IMR-90 (cell line): ENCODE data around the gene GCNT2. TPM values are rescaled to one million over a fixed set of nuclear protein-coding genes. Genes with fewer than 3 reads are reported as not detected.

Experiments
- ATAC-seq: fragments of 200-7000 bp; cut with Tn5 transposase; 2 replicates; pipeline ENCODE4 v1.9.1; 2020; ENCODE audit warnings: low read depth, mild to moderate bottlenecking, moderate library complexity
- Bru-seq: library from RNA; stranded (reverse); fragments of 400-500 nt; gene quantifications from one replicate; lab custom pipeline; 2021; lab: Mats Ljungman, UMichigan
- BruChase-seq, 2 experiments: library from RNA; stranded (reverse); fragments of 400-500 nt; gene quantifications; one replicate each; lab custom pipeline; 2021; lab: Mats Ljungman, UMichigan
- BruUV-seq: library from RNA; stranded (reverse); fragments of 400-500 nt; replicated peaks from 2 replicates; lab custom pipeline; 2021; lab: Mats Ljungman, UMichigan
- CTCF ChIA-PET: fragments of 300-600 bp; formaldehyde crosslinking; extraction: SDS; loops from one replicate; lab custom pipeline; 2021; ENCODE audit warnings: antibody characterized with exemption; lab: Yijun Ruan, JAX
- POLR2A ChIA-PET: fragments of 300-600 bp; sonication (Branson Sonifier 250); formaldehyde crosslinking; loops from one replicate; lab custom pipeline; 2022; ENCODE audit warnings: antibody characterized with exemption; ENCODE audit not compliant: unreplicated experiment; lab: Charles Lee
- DNase-seq: peaks from one replicate; pipeline ENCODE4 v3.0.0; 2013
- H2AFZ ChIP-seq: replicated peaks from 2 replicates; pipeline ENCODE3; 2013; ENCODE audit warnings: low read length, mild to moderate bottlenecking; ENCODE audit not compliant: poor library complexity
- H2AK5ac ChIP-seq: 2 replicates; pipeline ENCODE4 v1.6.1; 2013; ENCODE audit warnings: low read depth, low read length, inconsistent platforms
- H2AK9ac ChIP-seq: replicated peaks from 2 replicates; pipeline ENCODE3; 2013; ENCODE audit warnings: mild to moderate bottlenecking, low read depth, low read length, moderate library complexity; ENCODE audit not compliant: poor library complexity
- H2BK120ac ChIP-seq: 2 replicates; pipeline ENCODE4 v1.6.1; 2013; ENCODE audit warnings: low read depth, low read length, inconsistent platforms
- H2BK15ac ChIP-seq: 3 replicates; pipeline ENCODE4 v1.6.1; 2013; ENCODE audit warnings: low read depth, low read length, inconsistent platforms
- H2BK20ac ChIP-seq: 2 replicates; pipeline ENCODE4 v1.6.1; 2013; ENCODE audit warnings: low read depth, mild to moderate bottlenecking, inconsistent platforms, low read length, moderate library complexity
- H2BK5ac ChIP-seq: 2 replicates; pipeline ENCODE4 v1.6.1; 2013; ENCODE audit warnings: mild to moderate bottlenecking, low read depth, low read length, inconsistent platforms; ENCODE audit not compliant: poor library complexity, severe bottlenecking
- H3K14ac ChIP-seq: replicated peaks from 2 replicates; pipeline ENCODE4 v1.6.1; 2013; ENCODE audit warnings: low read depth, low read length, inconsistent platforms
- H3K18ac ChIP-seq: 2 replicates; pipeline ENCODE4 v1.6.1; 2013; ENCODE audit warnings: low read depth, low read length, control low read depth
- H3K23ac ChIP-seq: 2 replicates; pipeline ENCODE4 v1.6.1; 2013; ENCODE audit warnings: low read depth, low read length, inconsistent platforms
- H3K27ac ChIP-seq: 2 replicates; pipeline ENCODE4 v1.5.1; 2013; ENCODE audit warnings: mild to moderate bottlenecking, control low read depth, low read length; ENCODE audit not compliant: insufficient read depth
- H3K27me3 ChIP-seq: 2 replicates; pipeline ENCODE4 v1.6.1; 2013; ENCODE audit warnings: low read length; ENCODE audit not compliant: control insufficient read depth, insufficient read depth
- H3K36me3 ChIP-seq: 2 replicates; pipeline ENCODE4 v1.6.1; 2013; ENCODE audit warnings: low read length, mixed read lengths; ENCODE audit not compliant: control insufficient read depth, insufficient read depth
- H3K4ac ChIP-seq: 2 replicates; pipeline ENCODE4 v1.6.1; 2013; ENCODE audit warnings: low read depth, low read length, inconsistent platforms
- H3K4me1 ChIP-seq: 2 replicates; pipeline ENCODE4 v1.6.1; 2013; ENCODE audit warnings: low read length, mixed read lengths; ENCODE audit not compliant: control insufficient read depth, insufficient read depth
- H3K4me2 ChIP-seq: 2 replicates; pipeline ENCODE4 v1.6.1; 2013; ENCODE audit warnings: low read depth, mild to moderate bottlenecking, control low read depth, low read length, moderate library complexity
- H3K4me3 ChIP-seq: 2 replicates; pipeline ENCODE4 v1.5.1; 2013; ENCODE audit warnings: low read depth, mild to moderate bottlenecking, control low read depth, low read length, moderate library complexity; ENCODE audit not compliant: insufficient read depth
- H3K56ac ChIP-seq: 2 replicates; pipeline ENCODE4 v1.6.1; 2013; ENCODE audit warnings: low read length, inconsistent platforms; ENCODE audit not compliant: insufficient read depth; ENCODE audit errors: extremely low read depth
- H3K79me1 ChIP-seq, 2 experiments: 2 replicates each; pipeline ENCODE4 v1.6.1; 2013; ENCODE audit warnings: low read length in 2 of 2, inconsistent platforms in 1 of 2, low read depth in 1 of 2
- H3K9ac ChIP-seq: 2 replicates; pipeline ENCODE4 v1.6.1; 2013; ENCODE audit warnings: low read depth, low read length, control low read depth
- H3K9me1 ChIP-seq: 2 replicates; pipeline ENCODE4 v1.6.1; 2013; ENCODE audit warnings: low read length, inconsistent platforms; ENCODE audit not compliant: insufficient read depth
- H3K9me3 ChIP-seq: 2 replicates; pipeline ENCODE4 v1.6.1; 2013; ENCODE audit warnings: low read length; ENCODE audit not compliant: control insufficient read depth, insufficient read depth
- H4K20me1 ChIP-seq: 2 replicates; pipeline ENCODE4 v1.6.1; 2013; ENCODE audit warnings: low read length, inconsistent platforms; ENCODE audit not compliant: insufficient read depth
- H4K5ac ChIP-seq: 2 replicates; pipeline ENCODE4 v1.6.1; 2013; ENCODE audit warnings: mild to moderate bottlenecking, low read depth, low read length, control low read depth
- H4K8ac ChIP-seq, 2 experiments: 2 replicates each; pipeline ENCODE4 v1.6.1; 2013; ENCODE audit warnings: low read depth in 2 of 2, low read length in 2 of 2, control low read depth in 1 of 2, inconsistent platforms in 1 of 2
- H4K91ac ChIP-seq: 2 replicates; pipeline ENCODE4 v1.6.1; 2013; ENCODE audit warnings: low read depth, low read length, inconsistent platforms; ENCODE audit not compliant: insufficient read depth
- CEBPB ChIP-seq: IDR thresholded peaks from 2 replicates; pipeline ENCODE4 v1.6.1; 2012; ENCODE audit warnings: low read depth, low read length, improper control_type of control experiment
- CTCF ChIP-seq: conservative IDR thresholded peaks from 2 replicates; pipeline ENCODE4 v1.5.1; 2012; ENCODE audit warnings: mild to moderate bottlenecking, low read depth, low read length, improper control_type of control experiment
- NFE2L2 ChIP-seq: fragments of 150-350 bp; IDR thresholded peaks from 2 replicates; pipeline ENCODE4 v1.6.1; 2016; ENCODE audit warnings: low read depth, mild to moderate bottlenecking, low read length
- RFX5 ChIP-seq: IDR thresholded peaks from 2 replicates; pipeline ENCODE4 v1.8.0; 2012; ENCODE audit warnings: low read depth, mild to moderate bottlenecking, low read length, moderate library complexity
- WGBS, 2 experiments: methylation state at CpG; one replicate each; pipeline versions ENCODE4 v1.1.5 to v1.1.7; 2013; ENCODE audit warnings: missing lambda C conversion rate in 2 of 2; ENCODE audit not compliant: insufficient read length in 1 of 2; ENCODE audit errors: extremely low coverage in 2 of 2; 5-methylcytosine and 5-hydroxymethylcytosine counted together
- dilution Hi-C: fragments of 300-500 bp; cut with HindIII; formaldehyde crosslinking; loops from one replicate; pipeline ENCODE4 v1.14.3; 2018; ENCODE audit warnings: low sequenced_read_pairs; ENCODE audit not compliant: unreplicated experiment
- in situ Hi-C: fragments of 300-500 bp; cut with MboI; formaldehyde crosslinking; loops from 3 replicates; pipeline ENCODE4 v1.14.3; 2019; ENCODE audit warnings: low sequenced_read_pairs, inconsistent platforms, mixed read lengths
- intact Hi-C: fragments of 100-400 bp; cut with micrococcal nuclease; formaldehyde crosslinking; loops from 2 replicates; pipeline ENCODE4 v1.10.0; 2022
- long read RNA-seq: library from polyadenylated mRNA; unstranded; transcript quantifications from one replicate; pipeline ENCODE4 v2.0.0, GENCODE V29; 2021; ENCODE audit not compliant: unreplicated experiment
- polyA plus RNA-seq, 3 experiments: library from polyadenylated mRNA; depleted of rRNA; stranded (reverse); fragments of >200 nt; gene quantifications; 2 replicates each; pipeline ENCODE4 v1.2.3, GENCODE V29; 2012; ENCODE audit warnings: low replicate concordance in 1 of 3
- total RNA-seq: library from RNA; depleted of rRNA; stranded (reverse); fragments of >200 nt; gene quantifications from 2 replicates; pipeline ENCODE4 v1.2.3, GENCODE V29; 2012; rRNA removed

The GCNT2 gene
- 0.83 and 0.90 TPM in 2 replicates for total RNA-seq
- polyA plus RNA-seq (2012; rRNA removed), result 0.24 and 0.34 TPM in 2 replicates
- 0.11 and 0.17 TPM in 2 replicates for polyA plus RNA-seq (2012; cell fraction: cytosol; rRNA removed)
- 0.11 and 0.47 TPM in 2 replicates for polyA plus RNA-seq (2012; cell fraction: nucleus; rRNA removed; ENCODE audit: low replicate concordance)
- Bru-seq, nascent RNA, result percentile 38 among the genes with signal in this experiment
- BruChase-seq, experiment 1, labeled RNA remaining after a 6-hour chase, result percentile 42 among the genes with signal in this experiment
- BruChase-seq, experiment 2, labeled RNA remaining after a 2-hour chase, result percentile 32 among the genes with signal in this experiment
- long read RNA-seq, partial matches to known transcripts, result 0 of 1 reads
- long read RNA-seq, other reads (novel, unspliced or antisense), result 1 of 1 reads

GRCh38 chr6:10521104-10521808 is at the start of gene GCNT2:
GCNT2 (plus strand) TSS chr6:10521351; CDS start chr6:10528912, 7,561 bp downstream.
- Histone ChIP-seq H4K20me1 (no peaks in the 10 kb centered on the region), H3K27me3 (no peaks in the 10 kb centered on the region), H3K14ac (peak within 1 kb of the TSS; percentile 22; the same call in 1 of the 2 replicates), H3K4me3 (no peak within 1 kb of the TSS), H2BK20ac (peak within 1 kb of the TSS; percentile 45; the same call in 1 of the 2 replicates), H2AK9ac (peak within 1 kb of the TSS; percentile 70), H3K9me1 (no peaks in the 10 kb centered on the region), H4K91ac (no peak within 1 kb of the TSS; the same call in 1 of the 2 replicates), H2BK120ac (peak within 1 kb of the TSS; percentile 32; the same call in 1 of the 2 replicates), H3K9me3 (no peaks in the 10 kb centered on the region), H3K4ac (peak within 1 kb of the TSS; percentile 65; the same call in 1 of the 2 replicates), H2AFZ (peak within 1 kb of the TSS; percentile 86), H3K56ac (no peak within 1 kb of the TSS), H2AK5ac (no peak within 1 kb of the TSS), H2BK5ac (no peak within 1 kb of the TSS), H4K5ac (peak within 1 kb of the TSS; percentile 5; the same call in 1 of the 2 replicates), H3K9ac (no peak within 1 kb of the TSS), H3K23ac (no peak within 1 kb of the TSS), H3K4me1 (no peaks in the 10 kb centered on the region), H3K18ac (no peak within 1 kb of the TSS), H2BK15ac (peak within 1 kb of the TSS; percentile 27; the same call in 1 of the 3 replicates), H4K8ac (peak within 1 kb of the TSS; percentile 73 to 77; a peak in 3 of 4 replicates), H3K79me1 (no peaks in the 10 kb centered on the region), H3K27ac (peak within 1 kb of the TSS; percentile 30; the same call in 1 of the 2 replicates), H3K4me2 (peak within 1 kb of the TSS; percentile 57; the same call in 1 of the 2 replicates), H3K36me3 (no peaks in the 10 kb centered on the region)
- ATAC-seq (peak; percentile 81), DNase-seq (peak; percentile 23)
- intact Hi-C loops, result no loop called here
- in situ Hi-C loops, result no loop called here
- no TSS peak for BruUV-seq
- TF ChIP-seq NFE2L2, result no peak
- TF ChIP-seq RFX5, result no peak
- TF ChIP-seq CTCF, result no peak
- TF ChIP-seq CEBPB, result no peak
- WGBS, 2 experiments, result 18% methylated on average over 2 of the region's 12 CpGs; no CpG with 5 or more reads in 1 of the 2 experiments
- ChIA-PET POLR2A (interaction anchor here (0.5 kb wide), 1 partner anchor 34 kb away, joined by 9 read pairs; no protein-coding TSS in a partner anchor), CTCF (interaction anchor here (0.6 kb wide), 1 partner anchor 164 kb away, joined by 3 read pairs; no protein-coding TSS in a partner anchor)
- dilution Hi-C loops, result no loop called here
